GM23248 (cell line): Measurements from ENCODE around the gene ACOT4. TPM values are rescaled to one million over a fixed set of nuclear protein-coding genes. Genes with fewer than 3 reads are reported as not detected.

Source experiments
- DNase-seq: peaks from one replicate; pipeline ENCODE4 v3.0.0-alpha.2; 2015
- H2AFZ ChIP-seq: fragments of 200-600 bp; sonication (generic); 2 replicates; pipeline ENCODE4 v1.6.1; 2016; ENCODE audit warnings: antibody characterized with exemption
- H3F3A ChIP-seq: fragments of 200-600 bp; sonication (generic); 2 replicates; pipeline ENCODE4 v1.6.1; 2016; ENCODE audit warnings: mild to moderate bottlenecking, antibody characterized with exemption, mixed run types; ENCODE audit not compliant: insufficient read depth
- H3K27ac ChIP-seq: fragments of 200-600 bp; sonication (generic); 2 replicates; pipeline ENCODE4 v1.5.1; 2016; ENCODE audit warnings: mild to moderate bottlenecking
- H3K27me3 ChIP-seq: fragments of 200-600 bp; sonication (generic); replicated peaks from 2 replicates; pipeline ENCODE4 v1.6.1; 2016; ENCODE audit warnings: mild to moderate bottlenecking; ENCODE audit not compliant: insufficient read depth
- H3K36me3 ChIP-seq: fragments of 200-600 bp; sonication (generic); 2 replicates; pipeline ENCODE4 v1.6.1; 2016; ENCODE audit warnings: low read depth, mild to moderate bottlenecking
- H3K4me1 ChIP-seq: fragments of 200-600 bp; sonication (generic); 2 replicates; pipeline ENCODE4 v1.6.1; 2016; ENCODE audit warnings: mild to moderate bottlenecking; ENCODE audit not compliant: insufficient read depth
- H3K4me2 ChIP-seq: fragments of 200-600 bp; sonication (generic); one replicate; pipeline ENCODE4 v1.6.1; 2016; ENCODE audit warnings: mild to moderate bottlenecking; ENCODE audit not compliant: unreplicated experiment
- H3K4me3 ChIP-seq: fragments of 200-600 bp; sonication (generic); 2 replicates; pipeline ENCODE4 v1.5.1; 2016; ENCODE audit warnings: mild to moderate bottlenecking
- H3K79me2 ChIP-seq: fragments of 200-600 bp; sonication (generic); 2 replicates; pipeline ENCODE4 v1.6.1; 2016; ENCODE audit warnings: mild to moderate bottlenecking; ENCODE audit not compliant: insufficient read depth
- H3K9ac ChIP-seq: fragments of 200-600 bp; sonication (generic); 2 replicates; pipeline ENCODE4 v1.6.1; 2016; ENCODE audit warnings: mild to moderate bottlenecking
- H3K9me2 ChIP-seq: fragments of 200-600 bp; sonication (generic); 2 replicates; pipeline ENCODE4 v1.6.1; 2016; ENCODE audit warnings: mixed run types, mild to moderate bottlenecking, moderate library complexity; ENCODE audit not compliant: insufficient read depth
- H3K9me3 ChIP-seq: fragments of 200-600 bp; sonication (generic); one replicate; pipeline ENCODE4 v1.6.1; 2017; ENCODE audit warnings: low read depth
- H4K20me1 ChIP-seq: fragments of 200-600 bp; sonication (generic); 2 replicates; pipeline ENCODE4 v1.6.0; 2016; ENCODE audit not compliant: insufficient read depth
- EZH2 ChIP-seq: fragments of 200-600 bp; sonication (generic); IDR thresholded peaks from 2 replicates; pipeline ENCODE4 v1.6.1; 2018; ENCODE audit warnings: antibody characterized with exemption, mild to moderate bottlenecking; ENCODE audit not compliant: insufficient read depth, poor library complexity, severe bottlenecking
- EZH2phosphoT487 ChIP-seq: fragments of 200-600 bp; sonication (generic); IDR thresholded peaks from 2 replicates; pipeline ENCODE4 v1.6.1; 2018; ENCODE audit warnings: antibody characterized with exemption, moderate library complexity, mild to moderate bottlenecking, low read depth; ENCODE audit not compliant: insufficient read depth
- WGBS, 2 experiments: methylation state at CpG; one replicate each; pipeline ENCODE4 v1.1.6; 2015 to 2017; ENCODE audit warnings: low lambda C conversion rate in 2 of 2, low coverage in 1 of 2; ENCODE audit errors: missing lambda C conversion rate in 2 of 2; 5-methylcytosine and 5-hydroxymethylcytosine counted together
- in situ Hi-C: fragments of 300-500 bp; cut with MboI; formaldehyde crosslinking; loops from 2 replicates; pipeline ENCODE4 v1.15.0; 2020
- polyA plus RNA-seq: library from polyadenylated mRNA; unstranded; fragments of >200 nt; fragmentation: Nextera tagmentation; extraction: Ambion mirVana; gene quantifications from 2 replicates; pipeline ENCODE4 v1.2.1, GENCODE V29; 2016
- total RNA-seq: library from RNA; depleted of rRNA; stranded (reverse); fragments of >200 nt; shearing (Covaris generic); gene quantifications from 2 replicates; pipeline ENCODE4 v1.2.3, GENCODE V29; 2014

ACOT4 gene
- total and polyA plus RNA-seq, 2 experiments from 2014 or later = 1.5 to 1.6 TPM

DNA sequence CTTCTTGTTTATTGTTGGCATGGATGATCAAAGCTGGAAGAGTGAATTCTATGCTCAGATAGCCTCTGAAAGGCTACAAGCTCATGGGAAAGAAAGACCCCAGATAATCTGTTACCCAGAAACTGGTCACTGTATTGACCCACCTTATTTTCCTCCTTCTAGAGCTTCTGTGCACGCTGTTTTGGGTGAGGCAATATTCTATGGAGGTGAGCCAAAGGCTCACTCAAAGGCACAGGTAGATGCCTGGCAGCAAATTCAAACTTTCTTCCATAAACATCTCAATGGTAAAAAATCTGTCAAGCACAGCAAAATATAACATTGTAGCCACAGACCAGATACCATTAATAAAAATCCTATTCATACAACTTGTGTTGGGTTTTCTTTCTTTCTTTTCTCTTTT is 27.9 kb downstream of the ACOT4 start:
- Histone ChIP-seq H3K27me3 (no peaks in the 10 kb centered on the region), H3F3A (no peaks in the 10 kb centered on the region), H3K9me3 (no peaks in the 10 kb centered on the region), H2AFZ (no peak overlapping the region), H3K36me3 (no peaks in the 10 kb centered on the region), H3K9ac (no peak overlapping the region), H3K4me2 (no peak overlapping the region), H3K27ac (no peak overlapping the region), H3K9me2 (no peaks in the 10 kb centered on the region), H3K4me3 (no peak overlapping the region), H3K4me1 (no peaks in the 10 kb centered on the region), H4K20me1 (no peaks in the 10 kb centered on the region), H3K79me2 (no peaks in the 10 kb centered on the region)
- no peak for TF ChIP-seq EZH2phosphoT487
- TF ChIP-seq EZH2 = no peak
- in situ Hi-C loops = no loop called here
- no peak for DNase-seq
- WGBS, 2 experiments = 17 to 33% methylated on average over 1 of the region's 1 CpG

GRCh38 chr14:73620268-73620667 is 28.6 kb downstream of the ACOT4 start:
- no peak overlapping the region for H3K4me2 ChIP-seq
- H2AFZ ChIP-seq = no peak overlapping the region
- WGBS, 2 experiments = 70 to 74% methylated on average over 9 to 10 of the region's 10 CpGs
- no peaks in the 10 kb centered on the region for H3K4me1 ChIP-seq
- H4K20me1 ChIP-seq = no peaks in the 10 kb centered on the region
- TF ChIP-seq EZH2phosphoT487 = no peak
- TF ChIP-seq EZH2 = no peak
- no peaks in the 10 kb centered on the region for H3F3A ChIP-seq
- no peaks in the 10 kb centered on the region for H3K9me3 ChIP-seq
- H3K27ac ChIP-seq = no peak overlapping the region
- in situ Hi-C loops = no loop called here
- no peaks in the 10 kb centered on the region for H3K27me3 ChIP-seq
- no peaks in the 10 kb centered on the region for H3K79me2 ChIP-seq
- no peak overlapping the region for H3K4me3 ChIP-seq
- H3K9ac ChIP-seq = no peak overlapping the region
- no peak for DNase-seq
- H3K9me2 ChIP-seq = no peaks in the 10 kb centered on the region
- no peaks in the 10 kb centered on the region for H3K36me3 ChIP-seq

GRCh38 chr14:73623504-73624054 is 31.9 kb downstream of the ACOT4 start:
- Histone ChIP-seq H2AFZ (no peak overlapping the region), H3K9ac (no peak overlapping the region), H3K4me1 (no peaks in the 10 kb centered on the region), H3K36me3 (no peaks in the 10 kb centered on the region), H3K9me2 (no peaks in the 10 kb centered on the region), H3F3A (no peaks in the 10 kb centered on the region), H4K20me1 (no peaks in the 10 kb centered on the region), H3K4me3 (no peak overlapping the region), H3K79me2 (no peaks in the 10 kb centered on the region), H3K27me3 (no peaks in the 10 kb centered on the region), H3K27ac (no peak overlapping the region), H3K4me2 (no peak overlapping the region), H3K9me3 (no peaks in the 10 kb centered on the region)
- no peak for DNase-seq
- in situ Hi-C loops = no loop called here
- TF ChIP-seq EZH2 = no peak
- no peak for TF ChIP-seq EZH2phosphoT487
- 64 to 69% methylated on average over 4 of the region's 4 CpGs for WGBS, 2 experiments

DNA sequence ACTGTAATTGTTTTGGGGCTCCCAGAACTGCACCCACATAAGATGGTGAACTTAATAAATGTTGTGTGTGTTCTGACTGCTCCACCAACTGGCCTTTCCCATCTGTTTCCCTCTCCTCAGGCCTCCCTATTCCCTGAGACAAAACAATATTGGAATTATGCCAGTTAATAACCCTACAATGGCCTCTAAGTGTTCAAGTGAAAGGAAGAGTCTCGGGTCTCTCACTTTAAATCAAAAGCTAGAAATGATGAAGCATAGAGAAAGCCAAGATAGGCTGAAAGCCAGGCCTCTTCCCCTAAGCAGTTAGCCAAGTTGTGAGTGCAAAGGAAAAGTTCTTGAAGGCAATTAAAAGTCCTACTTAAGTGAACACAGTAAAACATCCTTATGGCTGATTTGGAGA is 34.0 kb downstream of the ACOT4 start:
- Histone ChIP-seq H3K4me2 (no peak overlapping the region), H3K9me2 (no peaks in the 10 kb centered on the region), H3K27me3 (no peaks in the 10 kb centered on the region), H3K9me3 (no peaks in the 10 kb centered on the region), H3K27ac (no peak overlapping the region), H3F3A (no peaks in the 10 kb centered on the region), H4K20me1 (no peaks in the 10 kb centered on the region), H3K79me2 (no peaks in the 10 kb centered on the region), H3K36me3 (no peaks in the 10 kb centered on the region), H3K4me1 (no peaks in the 10 kb centered on the region), H3K9ac (no peak overlapping the region), H2AFZ (no peak overlapping the region), H3K4me3 (no peak overlapping the region)
- DNase-seq = no peak
- in situ Hi-C loops = no loop called here
- TF ChIP-seq EZH2phosphoT487 (no peak), EZH2 (no peak)
- WGBS, 2 experiments = 86 to 87% methylated on average over 1 of the region's 1 CpG

DNA sequence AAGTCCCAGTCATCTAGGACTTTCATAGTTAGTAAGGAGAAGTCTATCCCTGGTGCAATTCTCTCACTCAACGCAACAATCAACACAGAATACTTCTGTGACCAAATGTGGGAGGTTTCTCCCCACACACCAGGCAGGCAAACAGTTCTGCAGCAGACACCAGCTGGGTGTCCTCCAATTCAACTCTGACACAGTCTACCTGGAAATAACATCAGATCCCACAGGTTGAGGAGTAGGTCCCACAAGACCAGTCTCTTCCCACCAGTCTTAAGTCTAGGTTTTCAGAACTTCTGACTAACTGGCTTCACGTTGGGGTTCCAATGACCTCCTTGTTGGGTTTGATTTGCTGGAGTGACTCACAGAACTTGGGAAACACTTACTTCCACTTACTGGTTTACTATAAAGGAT is 35.5 kb downstream of the ACOT4 start:
- Histone ChIP-seq H3K79me2 (no peaks in the 10 kb centered on the region), H2AFZ (no peak overlapping the region), H3K9ac (no peak overlapping the region), H3K27me3 (no peaks in the 10 kb centered on the region), H4K20me1 (no peaks in the 10 kb centered on the region), H3K36me3 (no peaks in the 10 kb centered on the region), H3K9me3 (no peaks in the 10 kb centered on the region), H3K4me1 (no peaks in the 10 kb centered on the region), H3K4me2 (no peak overlapping the region), H3K9me2 (no peaks in the 10 kb centered on the region), H3K27ac (no peak overlapping the region), H3F3A (no peaks in the 10 kb centered on the region), H3K4me3 (no peak overlapping the region)
- WGBS, 2 experiments = 43 to 48% methylated on average over 2 of the region's 2 CpGs
- DNase-seq = peak; percentile 30
- no peak for TF ChIP-seq EZH2
- no peak for TF ChIP-seq EZH2phosphoT487
- in situ Hi-C loops = no loop called here
